ENCODE results near the gene TTN.

Gene TTN

DNA sequence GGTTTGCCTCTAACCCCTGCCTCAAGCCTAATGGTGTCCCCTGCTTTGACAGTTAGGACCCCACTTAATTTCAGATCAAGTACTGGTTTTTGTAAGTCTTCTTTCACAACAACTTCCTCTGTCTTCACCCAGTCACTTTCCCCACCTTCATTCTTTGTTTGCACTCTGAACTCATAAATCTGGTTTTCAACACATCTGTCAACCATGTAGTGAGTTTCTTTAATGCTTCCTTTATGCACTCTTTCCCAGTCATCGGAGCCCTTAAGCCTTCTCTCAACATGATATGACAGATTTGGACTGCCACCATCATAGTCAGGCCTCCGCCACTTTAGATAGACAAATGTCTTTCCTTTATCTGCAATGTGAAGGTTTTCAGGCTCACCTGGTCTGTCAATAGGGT is 217.9 kb downstream of the TTN start:
- Histone ChIP-seq H3K36me3 (ENCODE audit: control insufficient read depth, insufficient read depth, low read length) (no peaks in the 10 kb centered on the region; the same call in 1 of the 2 replicates), H3K27me3 (replicated peaks; ENCODE audit: control insufficient read depth, insufficient read depth, low read length) (no peaks in the 10 kb centered on the region), H3K4me3 (replicated peaks; ENCODE audit: low read depth, low read length) (no peak overlapping the region)
- TF ChIP-seq, protein P1, sequence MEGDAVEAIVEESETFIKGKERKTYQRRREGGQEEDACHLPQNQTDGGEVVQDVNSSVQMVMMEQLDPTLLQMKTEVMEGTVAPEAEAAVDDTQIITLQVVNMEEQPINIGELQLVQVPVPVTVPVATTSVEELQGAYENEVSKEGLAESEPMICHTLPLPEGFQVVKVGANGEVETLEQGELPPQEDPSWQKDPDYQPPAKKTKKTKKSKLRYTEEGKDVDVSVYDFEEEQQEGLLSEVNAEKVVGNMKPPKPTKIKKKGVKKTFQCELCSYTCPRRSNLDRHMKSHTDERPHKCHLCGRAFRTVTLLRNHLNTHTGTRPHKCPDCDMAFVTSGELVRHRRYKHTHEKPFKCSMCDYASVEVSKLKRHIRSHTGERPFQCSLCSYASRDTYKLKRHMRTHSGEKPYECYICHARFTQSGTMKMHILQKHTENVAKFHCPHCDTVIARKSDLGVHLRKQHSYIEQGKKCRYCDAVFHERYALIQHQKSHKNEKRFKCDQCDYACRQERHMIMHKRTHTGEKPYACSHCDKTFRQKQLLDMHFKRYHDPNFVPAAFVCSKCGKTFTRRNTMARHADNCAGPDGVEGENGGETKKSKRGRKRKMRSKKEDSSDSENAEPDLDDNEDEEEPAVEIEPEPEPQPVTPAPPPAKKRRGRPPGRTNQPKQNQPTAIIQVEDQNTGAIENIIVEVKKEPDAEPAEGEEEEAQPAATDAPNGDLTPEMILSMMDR (IDR thresholded peaks at IDR 0.05; ENCODE audit: insufficient read depth, low read length, poor library complexity, severe bottlenecking) = no peak
- DNase-seq (ENCODE audit: extremely low read depth, insufficient read length) = no peak

DNA sequence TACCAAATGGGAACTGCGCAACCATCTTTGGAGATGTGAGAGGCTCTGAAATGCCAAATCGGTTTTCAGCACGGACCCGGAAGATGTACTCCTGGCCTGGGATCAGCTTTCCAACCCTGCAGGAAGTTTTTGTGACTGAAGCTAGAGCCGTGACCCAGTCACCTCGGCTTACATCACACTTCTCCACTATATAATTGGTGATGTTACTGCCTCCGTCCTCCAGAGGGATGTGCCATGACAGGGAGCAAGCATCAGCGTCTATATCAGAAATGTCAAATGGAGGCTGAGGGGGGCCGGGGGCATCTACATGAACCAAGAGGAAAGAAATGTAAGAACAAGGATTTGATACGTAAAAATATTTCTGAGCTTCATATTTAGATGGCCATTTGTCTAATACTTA is 222.6 kb downstream of the TTN start:
- DNase-seq (ENCODE audit: extremely low read depth, insufficient read length) = no peak
- TF ChIP-seq, protein P1 (IDR thresholded peaks at IDR 0.05; ENCODE audit: insufficient read depth, low read length, poor library complexity, severe bottlenecking) = no peak
- Histone ChIP-seq H3K4me3 (replicated peaks; ENCODE audit: low read depth, low read length) (no peak overlapping the region), H3K27me3 (replicated peaks; ENCODE audit: control insufficient read depth, insufficient read depth, low read length) (no peaks in the 10 kb centered on the region), H3K36me3 (ENCODE audit: control insufficient read depth, insufficient read depth, low read length) (no peaks in the 10 kb centered on the region; the same call in 1 of the 2 replicates)

DNA sequence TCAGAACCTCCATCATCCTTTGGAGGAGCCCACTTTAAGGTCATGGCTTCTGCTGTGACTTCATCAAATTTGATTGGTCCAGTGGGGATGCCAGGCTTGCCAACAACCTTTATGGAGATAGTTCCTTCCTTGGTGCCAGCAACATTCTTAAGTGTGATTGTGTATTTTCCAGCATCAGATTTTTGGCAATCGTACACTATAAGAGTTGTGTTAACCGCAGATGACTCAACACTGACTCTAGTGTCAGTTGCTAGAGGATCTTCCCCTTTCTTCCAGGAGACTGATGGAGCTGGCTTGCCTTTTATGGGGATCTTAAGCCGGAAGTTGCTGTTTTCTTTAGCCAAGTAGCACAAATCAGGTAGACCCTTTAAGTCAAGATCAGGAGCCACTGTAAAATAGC is 228.2 kb downstream of the TTN start:
- no peak for DNase-seq (ENCODE audit: extremely low read depth, insufficient read length)
- TF ChIP-seq, protein P1 (IDR thresholded peaks at IDR 0.05; ENCODE audit: insufficient read depth, low read length, poor library complexity, severe bottlenecking) = no peak
- Histone ChIP-seq H3K27me3 (replicated peaks; ENCODE audit: control insufficient read depth, insufficient read depth, low read length) (no peaks in the 10 kb centered on the region), H3K36me3 (ENCODE audit: control insufficient read depth, insufficient read depth, low read length) (peaks cover 5% of the 10 kb centered on the region; the same call in 1 of the 2 replicates), H3K4me3 (replicated peaks; ENCODE audit: low read depth, low read length) (no peak overlapping the region)

DNA sequence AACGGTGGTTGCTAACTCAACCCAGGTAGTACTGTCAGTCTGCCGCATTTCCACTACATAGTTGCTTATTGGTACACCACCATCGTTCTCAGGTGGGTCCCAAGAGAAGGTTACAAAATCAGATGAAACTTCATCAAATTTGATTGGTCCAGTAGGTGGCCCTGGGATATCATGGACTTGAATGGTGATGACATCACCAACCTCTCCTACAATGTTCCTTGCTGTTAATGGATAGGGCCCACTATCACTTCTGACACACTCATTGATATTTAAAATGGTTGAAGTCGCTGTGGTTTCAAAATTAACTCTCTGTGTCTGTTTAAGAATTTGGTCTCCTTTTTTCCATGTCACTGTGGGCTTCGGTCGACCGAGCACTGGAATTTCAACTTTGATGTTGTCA is 232.4 kb downstream of the TTN start:
- Histone ChIP-seq H3K36me3 (ENCODE audit: control insufficient read depth, insufficient read depth, low read length) (peaks cover 5% of the 10 kb centered on the region; the same call in 1 of the 2 replicates), H3K4me3 (replicated peaks; ENCODE audit: low read depth, low read length) (no peak overlapping the region), H3K27me3 (replicated peaks; ENCODE audit: control insufficient read depth, insufficient read depth, low read length) (no peaks in the 10 kb centered on the region)
- DNase-seq (ENCODE audit: extremely low read depth, insufficient read length) = no peak
- TF ChIP-seq, protein P1 (IDR thresholded peaks at IDR 0.05; ENCODE audit: insufficient read depth, low read length, poor library complexity, severe bottlenecking) = no peak

DNA sequence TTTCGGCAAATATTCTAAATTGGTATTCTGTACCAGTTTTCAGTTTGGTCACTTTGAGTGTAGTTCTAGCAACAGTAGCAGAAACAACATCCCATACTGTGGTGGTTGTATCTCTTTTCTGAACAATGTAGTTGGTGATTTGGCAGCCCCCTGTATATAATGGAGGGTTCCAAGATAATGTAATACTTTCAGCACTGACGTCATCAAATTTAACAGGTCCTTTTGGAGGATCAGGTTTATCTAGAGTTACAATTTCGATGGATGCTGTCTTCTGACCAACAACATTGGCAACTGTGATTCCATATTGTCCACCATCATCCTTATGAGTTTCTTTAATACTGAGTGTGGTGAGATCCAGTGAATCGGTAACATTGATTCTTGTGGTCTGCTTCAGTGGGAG is 239.0 kb downstream of the TTN start:
- Histone ChIP-seq H3K36me3 (ENCODE audit: control insufficient read depth, insufficient read depth, low read length) (no peaks in the 10 kb centered on the region), H3K4me3 (replicated peaks; ENCODE audit: low read depth, low read length) (no peak overlapping the region), H3K27me3 (replicated peaks; ENCODE audit: control insufficient read depth, insufficient read depth, low read length) (no peaks in the 10 kb centered on the region)
- TF ChIP-seq, protein P1 (IDR thresholded peaks at IDR 0.05; ENCODE audit: insufficient read depth, low read length, poor library complexity, severe bottlenecking) = no peak
- DNase-seq (ENCODE audit: extremely low read depth, insufficient read length) = no peak

DNA sequence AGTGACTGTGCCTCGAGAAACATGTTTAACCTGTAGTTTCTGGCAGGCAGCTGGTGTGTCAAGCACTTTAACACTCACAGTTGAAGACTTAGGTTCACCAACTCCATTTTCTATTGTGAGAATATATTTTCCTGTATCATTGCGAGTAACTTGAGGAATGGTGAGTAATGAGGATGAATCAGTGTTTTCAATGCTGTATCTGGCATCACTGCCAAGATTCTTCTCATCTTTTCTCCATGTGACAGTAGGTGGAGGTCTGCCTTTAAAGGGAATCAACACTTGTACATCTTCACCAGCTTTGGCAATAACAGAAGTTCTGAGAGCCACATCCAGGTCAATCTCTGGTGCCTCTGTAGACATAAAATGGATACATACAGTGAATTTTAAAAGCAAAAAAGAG is 254.2 kb downstream of the TTN start:
- Histone ChIP-seq H3K27me3 (replicated peaks; ENCODE audit: control insufficient read depth, insufficient read depth, low read length) (no peaks in the 10 kb centered on the region), H3K4me3 (replicated peaks; ENCODE audit: low read depth, low read length) (no peak overlapping the region), H3K36me3 (ENCODE audit: control insufficient read depth, insufficient read depth, low read length) (peaks cover 3% of the 10 kb centered on the region)
- TF ChIP-seq, protein P1 (IDR thresholded peaks at IDR 0.05; ENCODE audit: insufficient read depth, low read length, poor library complexity, severe bottlenecking) = no peak
- DNase-seq (ENCODE audit: extremely low read depth, insufficient read length) = no peak
